Measurements from ENCODE around the gene AOAH. TPM values are rescaled to one million over a fixed set of nuclear protein-coding genes. Genes with fewer than 3 reads are reported as not detected.

Gene AOAH
- total RNA-seq, 1 experiment from 2014 or later, result not detected

DNA sequence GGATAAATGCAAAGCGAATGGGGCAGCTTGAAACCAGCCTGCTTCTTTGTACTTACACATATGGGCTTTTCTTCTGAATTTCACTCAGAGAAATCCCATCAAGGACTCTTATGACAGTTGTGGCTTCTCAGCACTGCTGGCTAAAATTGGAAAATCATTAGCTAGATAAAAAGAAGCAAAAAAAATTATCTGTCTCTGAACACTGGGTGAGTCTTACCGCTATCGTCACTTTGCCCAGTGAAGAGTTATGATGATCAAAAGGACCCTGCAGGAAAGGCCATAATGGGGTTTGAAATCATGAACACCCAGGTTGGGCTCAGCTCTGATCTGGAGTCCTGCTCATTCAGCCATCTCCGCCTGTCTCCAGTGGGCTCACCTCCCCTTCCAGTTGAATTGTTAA lies 34.3 kb downstream of the AOAH start:
- no peak overlapping the region for H3K4me3 Mint-ChIP-seq (ENCODE audit: unreplicated experiment)
- POLR2A ChIA-PET, result no interaction called here
- DNase-seq, result no peak
- peaks cover 9% of the 10 kb centered on the region for H3K9me3 Mint-ChIP-seq (ENCODE audit: unreplicated experiment)
- TF ChIP-seq, protein P1, sequence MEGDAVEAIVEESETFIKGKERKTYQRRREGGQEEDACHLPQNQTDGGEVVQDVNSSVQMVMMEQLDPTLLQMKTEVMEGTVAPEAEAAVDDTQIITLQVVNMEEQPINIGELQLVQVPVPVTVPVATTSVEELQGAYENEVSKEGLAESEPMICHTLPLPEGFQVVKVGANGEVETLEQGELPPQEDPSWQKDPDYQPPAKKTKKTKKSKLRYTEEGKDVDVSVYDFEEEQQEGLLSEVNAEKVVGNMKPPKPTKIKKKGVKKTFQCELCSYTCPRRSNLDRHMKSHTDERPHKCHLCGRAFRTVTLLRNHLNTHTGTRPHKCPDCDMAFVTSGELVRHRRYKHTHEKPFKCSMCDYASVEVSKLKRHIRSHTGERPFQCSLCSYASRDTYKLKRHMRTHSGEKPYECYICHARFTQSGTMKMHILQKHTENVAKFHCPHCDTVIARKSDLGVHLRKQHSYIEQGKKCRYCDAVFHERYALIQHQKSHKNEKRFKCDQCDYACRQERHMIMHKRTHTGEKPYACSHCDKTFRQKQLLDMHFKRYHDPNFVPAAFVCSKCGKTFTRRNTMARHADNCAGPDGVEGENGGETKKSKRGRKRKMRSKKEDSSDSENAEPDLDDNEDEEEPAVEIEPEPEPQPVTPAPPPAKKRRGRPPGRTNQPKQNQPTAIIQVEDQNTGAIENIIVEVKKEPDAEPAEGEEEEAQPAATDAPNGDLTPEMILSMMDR (IDR thresholded peaks at IDR 0.05; ENCODE audit: insufficient read depth in 1 of 2, low read depth in 1 of 2, low read length in 1 of 2, severe bottlenecking in 1 of 2, unreplicated experiment in 1 of 2), result no peak
- BruUV-seq (replicated peaks), result no TSS peak
- H3K4me1 Mint-ChIP-seq (ENCODE audit: low read depth, unreplicated experiment), result peaks cover 3% of the 10 kb centered on the region
- peaks cover 4% of the 10 kb centered on the region; the same call in 1 of the 2 replicates for H3K4me1 ChIP-seq
- no peaks in the 10 kb centered on the region for H3K9me3 ChIP-seq
- no peaks in the 10 kb centered on the region for H3K36me3 ChIP-seq (ENCODE audit: control insufficient read depth, insufficient read depth, low read length)
- no peaks in the 10 kb centered on the region for H3K36me3 Mint-ChIP-seq (ENCODE audit: insufficient read depth, unreplicated experiment)
- no peaks in the 10 kb centered on the region for H3K27me3 ChIP-seq (replicated peaks; ENCODE audit: control insufficient read depth, insufficient read depth, low read length)
- CTCF ChIA-PET, result no interaction called here
- intact Hi-C loops (cut with micrococcal nuclease; ENCODE audit: unreplicated experiment), result no loop called here
- no peaks in the 10 kb centered on the region for H3K27me3 Mint-ChIP-seq (ENCODE audit: insufficient read depth, unreplicated experiment)
- no peak overlapping the region for H3K27ac Mint-ChIP-seq (ENCODE audit: unreplicated experiment)
- H3K4me3 ChIP-seq (ENCODE audit: low read depth, low read length), result no peak overlapping the region

DNA sequence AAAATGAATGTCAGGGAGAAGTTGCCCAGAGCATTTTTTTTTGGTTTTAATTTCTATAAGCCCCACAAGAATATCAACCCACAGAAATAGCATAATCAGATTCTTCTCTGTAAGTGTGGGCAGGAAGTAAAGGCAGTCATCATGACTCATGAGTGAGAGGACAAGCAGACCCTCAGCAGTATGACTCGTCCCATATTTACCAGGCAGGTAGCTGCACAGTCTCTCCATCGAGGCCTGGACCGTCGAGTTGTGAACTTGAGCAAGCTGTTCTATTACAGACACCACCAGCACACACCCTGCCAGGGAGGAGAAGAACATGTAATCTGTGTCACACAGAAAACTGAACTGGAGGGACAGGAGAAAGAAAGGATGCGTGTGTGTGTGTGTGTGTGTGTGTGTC lies 37.8 kb downstream of the AOAH start:
- no peak for DNase-seq
- TF ChIP-seq, protein P1 (IDR thresholded peaks at IDR 0.05; ENCODE audit: insufficient read depth in 1 of 2, low read depth in 1 of 2, low read length in 1 of 2, severe bottlenecking in 1 of 2, unreplicated experiment in 1 of 2), result no peak
- BruUV-seq (replicated peaks), result no TSS peak
- Mint-ChIP-seq H3K4me3 (ENCODE audit: unreplicated experiment) (no peak overlapping the region), H3K9me3 (ENCODE audit: unreplicated experiment) (no peaks in the 10 kb centered on the region), H3K27ac (ENCODE audit: unreplicated experiment) (no peak overlapping the region), H3K4me1 (ENCODE audit: low read depth, unreplicated experiment) (peaks cover 21% of the 10 kb centered on the region), H3K36me3 (ENCODE audit: insufficient read depth, unreplicated experiment) (no peaks in the 10 kb centered on the region), H3K27me3 (ENCODE audit: insufficient read depth, unreplicated experiment) (no peaks in the 10 kb centered on the region)
- no peaks in the 10 kb centered on the region for H3K36me3 ChIP-seq (ENCODE audit: control insufficient read depth, insufficient read depth, low read length)
- ChIA-PET CTCF (no interaction called here), POLR2A (no interaction called here)
- H3K4me3 ChIP-seq (ENCODE audit: low read depth, low read length), result no peak overlapping the region
- peaks cover 12% of the 10 kb centered on the region for H3K4me1 ChIP-seq
- H3K27me3 ChIP-seq (replicated peaks; ENCODE audit: control insufficient read depth, insufficient read depth, low read length), result no peaks in the 10 kb centered on the region
- intact Hi-C loops (cut with micrococcal nuclease; ENCODE audit: unreplicated experiment), result no loop called here
- H3K9me3 ChIP-seq, result no peaks in the 10 kb centered on the region

GRCh38 chr7:36684954-36685353 lies 39.3 kb downstream of the AOAH start:
- Mint-ChIP-seq H3K4me1 (ENCODE audit: low read depth, unreplicated experiment) (peaks cover 21% of the 10 kb centered on the region), H3K27me3 (ENCODE audit: insufficient read depth, unreplicated experiment) (no peaks in the 10 kb centered on the region), H3K36me3 (ENCODE audit: insufficient read depth, unreplicated experiment) (no peaks in the 10 kb centered on the region), H3K4me3 (ENCODE audit: unreplicated experiment) (no peak overlapping the region), H3K27ac (ENCODE audit: unreplicated experiment) (no peak overlapping the region), H3K9me3 (ENCODE audit: unreplicated experiment) (no peaks in the 10 kb centered on the region)
- Histone ChIP-seq H3K4me3 (ENCODE audit: low read depth, low read length) (no peak overlapping the region), H3K4me1 (peaks cover 12% of the 10 kb centered on the region), H3K9me3 (no peaks in the 10 kb centered on the region), H3K36me3 (ENCODE audit: control insufficient read depth, insufficient read depth, low read length) (no peaks in the 10 kb centered on the region), H3K27me3 (replicated peaks; ENCODE audit: control insufficient read depth, insufficient read depth, low read length) (no peaks in the 10 kb centered on the region)
- no peak for DNase-seq
- intact Hi-C loops (cut with micrococcal nuclease; ENCODE audit: unreplicated experiment), result no loop called here
- ChIA-PET POLR2A (no interaction called here), CTCF (no interaction called here)
- TF ChIP-seq, protein P1 (IDR thresholded peaks at IDR 0.05; ENCODE audit: insufficient read depth in 1 of 2, low read depth in 1 of 2, low read length in 1 of 2, severe bottlenecking in 1 of 2, unreplicated experiment in 1 of 2), result no peak
- BruUV-seq (replicated peaks), result no TSS peak

Measured in Caco-2 (cell line).